Sigmoid colon (tissue), 4 donors: ENCODE data around the gene GABBR1.

Source experiments
- CTCF ChIP-seq, 4 experiments: fragments of 450-650 bp in 3 of 4; fragments of 200-600 bp in 1 of 4; IDR thresholded peaks; one replicate each; pipeline ENCODE4 v1.5.1; 2016 to 2019; ENCODE audit warnings: antibody characterized with exemption in 4 of 4, mild to moderate bottlenecking in 3 of 4, moderate library complexity in 2 of 4
- EP300 ChIP-seq, 4 donors: sonication (generic); formaldehyde crosslinking; IDR thresholded peaks; one replicate each; pipeline ENCODE4 v1.6.1; 2017; ENCODE audit warnings: antibody characterized with exemption in 4 of 4
- POLR2A ChIP-seq, 2 donors: fragments of 450-650 bp; IDR thresholded peaks; one replicate each; pipeline ENCODE4 v1.6.1; 2016; ENCODE audit warnings: antibody characterized with exemption in 2 of 2, mild to moderate bottlenecking in 2 of 2, moderate library complexity in 2 of 2
- POLR2AphosphoS5 ChIP-seq, 4 donors: sonication (generic); formaldehyde crosslinking; IDR thresholded peaks; one replicate each; pipeline ENCODE4 v1.6.1; 2017; ENCODE audit warnings: antibody characterized with exemption in 4 of 4

GRCh38 chr6:29624520-29624961 is 8.4 kb downstream of the GABBR1 start:
- TF ChIP-seq CTCF (IDR thresholded peaks at IDR 0.05), result no peak
- TF ChIP-seq POLR2A (IDR thresholded peaks at IDR 0.05), result no peak
- TF ChIP-seq POLR2AphosphoS5 (IDR thresholded peaks at IDR 0.05), result no peak
- no peak for TF ChIP-seq EP300 (IDR thresholded peaks at IDR 0.05)
